Hepatocyte (in vitro differentiated cells): ENCODE measurements around the gene CLP1. TPM values are rescaled to one million over a fixed set of nuclear protein-coding genes. Genes with fewer than 3 reads are reported as not detected.

Source experiments
- DNase-seq: peaks from one replicate; pipeline ENCODE4 v3.0.0-alpha.2; 2016; ENCODE audit warnings: low spot score
- H2AFZ ChIP-seq: fragments of 200-600 bp; sonication (generic); 2 replicates; pipeline ENCODE4 v1.6.0; 2016; ENCODE audit warnings: antibody characterized with exemption, mild to moderate bottlenecking
- H3K27ac ChIP-seq: fragments of 200-600 bp; sonication (generic); 2 replicates; pipeline ENCODE4 v1.5.1; 2016; ENCODE audit warnings: mild to moderate bottlenecking
- H3K27me3 ChIP-seq: fragments of 200-600 bp; sonication (generic); 2 replicates; pipeline ENCODE4 v1.6.1; 2016
- H3K36me3 ChIP-seq: fragments of 200-600 bp; sonication (generic); replicated peaks from 2 replicates; pipeline ENCODE4 v1.5.1; 2016; ENCODE audit warnings: low read depth; ENCODE audit not compliant: insufficient read depth
- H3K4me1 ChIP-seq: fragments of 200-600 bp; sonication (generic); 2 replicates; pipeline ENCODE4 v1.5.1; 2016; ENCODE audit warnings: mild to moderate bottlenecking, moderate library complexity; ENCODE audit not compliant: insufficient read depth
- H3K4me2 ChIP-seq: fragments of 200-600 bp; sonication (generic); 2 replicates; pipeline ENCODE4 v1.6.0; 2016
- H3K4me3 ChIP-seq: fragments of 200-600 bp; sonication (generic); 2 replicates; pipeline ENCODE4 v1.5.1; 2016; ENCODE audit warnings: mild to moderate bottlenecking
- H3K79me2 ChIP-seq: fragments of 200-600 bp; sonication (generic); 2 replicates; pipeline ENCODE4 v1.6.0; 2017; ENCODE audit warnings: mild to moderate bottlenecking
- H3K9me2 ChIP-seq: fragments of 200-600 bp; sonication (generic); replicated peaks from 2 replicates; pipeline ENCODE4 v1.6.0; 2017; ENCODE audit warnings: mild to moderate bottlenecking; ENCODE audit not compliant: insufficient read depth
- H3K9me3 ChIP-seq: fragments of 200-600 bp; sonication (generic); 2 replicates; pipeline ENCODE4 v1.5.1; 2016; ENCODE audit warnings: low read depth, mild to moderate bottlenecking
- H4K20me1 ChIP-seq: fragments of 200-600 bp; sonication (generic); 2 replicates; pipeline ENCODE4 v1.6.0; 2016; ENCODE audit warnings: mild to moderate bottlenecking; ENCODE audit not compliant: insufficient read depth, poor library complexity, severe bottlenecking
- EZH2 ChIP-seq: fragments of 200-600 bp; sonication (generic); IDR thresholded peaks from 2 replicates; pipeline ENCODE4 v1.6.1; 2016; ENCODE audit warnings: antibody characterized with exemption, mild to moderate bottlenecking, borderline replicate concordance
- EZH2phosphoT487 ChIP-seq: fragments of 200-600 bp; sonication (generic); IDR thresholded peaks from one replicate; pipeline ENCODE4 v1.6.1; 2018; ENCODE audit warnings: antibody characterized with exemption, mild to moderate bottlenecking, low read depth, moderate library complexity; ENCODE audit not compliant: unreplicated experiment, severe bottlenecking
- WGBS: methylation state at CpG from one replicate; pipeline ENCODE4 v1.1.6; 2016; ENCODE audit warnings: low lambda C conversion rate; ENCODE audit errors: missing lambda C conversion rate; 5-methylcytosine and 5-hydroxymethylcytosine counted together
- polyA plus RNA-seq: library from polyadenylated mRNA; unstranded; fragments of >200 nt; fragmentation: Nextera tagmentation; extraction: Ambion mirVana; gene quantifications from 2 replicates; pipeline ENCODE4 v1.2.1, GENCODE V29; 2016
- total RNA-seq: library from RNA; depleted of rRNA; stranded (reverse); fragments of >200 nt; gene quantifications from 2 replicates; pipeline ENCODE4 v1.2.3, GENCODE V29; 2014
- TF ChIP-seq, protein P1 (sequence below): fragments of 200-600 bp; sonication (generic); IDR thresholded peaks from 2 replicates; pipeline ENCODE4 v1.5.1; 2016; ENCODE audit warnings: antibody characterized with exemption, mild to moderate bottlenecking; ENCODE audit not compliant: poor library complexity

Gene CLP1
- total and polyA plus RNA-seq, 2 experiments from 2014 or later, result 15.4 to 18.5 TPM

DNA sequence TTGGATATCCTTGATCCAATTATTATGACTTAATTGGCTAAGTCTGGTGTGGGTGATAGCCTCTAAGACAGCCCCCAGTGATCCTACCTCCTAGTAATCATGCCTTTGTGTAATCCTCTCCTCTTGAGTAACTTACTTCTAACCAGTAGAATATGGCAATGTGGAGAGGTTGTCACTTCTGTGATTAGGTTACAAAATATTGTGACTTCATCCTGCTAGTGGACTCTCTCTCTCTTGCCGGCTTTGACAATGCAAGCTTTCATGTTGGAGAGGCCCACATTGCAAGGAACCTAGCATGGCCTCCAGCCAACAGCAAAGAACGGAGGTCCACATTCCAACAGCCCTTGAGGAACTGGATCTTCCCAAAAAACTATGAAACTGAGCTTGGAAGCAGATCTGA lies 27.4 kb upstream of the CLP1 start:
- Histone ChIP-seq H3K27ac (no peak overlapping the region), H3K9me3 (no peaks in the 10 kb centered on the region), H3K9me2 (no peaks in the 10 kb centered on the region), H3K4me1 (no peaks in the 10 kb centered on the region), H2AFZ (no peak overlapping the region), H4K20me1 (no peaks in the 10 kb centered on the region), H3K79me2 (no peaks in the 10 kb centered on the region), H3K27me3 (no peaks in the 10 kb centered on the region), H3K36me3 (no peaks in the 10 kb centered on the region), H3K4me3 (no peak overlapping the region), H3K4me2 (no peak overlapping the region)
- no peak for DNase-seq
- no peak for TF ChIP-seq EZH2
- TF ChIP-seq EZH2phosphoT487, result no peak
- TF ChIP-seq, protein P1, sequence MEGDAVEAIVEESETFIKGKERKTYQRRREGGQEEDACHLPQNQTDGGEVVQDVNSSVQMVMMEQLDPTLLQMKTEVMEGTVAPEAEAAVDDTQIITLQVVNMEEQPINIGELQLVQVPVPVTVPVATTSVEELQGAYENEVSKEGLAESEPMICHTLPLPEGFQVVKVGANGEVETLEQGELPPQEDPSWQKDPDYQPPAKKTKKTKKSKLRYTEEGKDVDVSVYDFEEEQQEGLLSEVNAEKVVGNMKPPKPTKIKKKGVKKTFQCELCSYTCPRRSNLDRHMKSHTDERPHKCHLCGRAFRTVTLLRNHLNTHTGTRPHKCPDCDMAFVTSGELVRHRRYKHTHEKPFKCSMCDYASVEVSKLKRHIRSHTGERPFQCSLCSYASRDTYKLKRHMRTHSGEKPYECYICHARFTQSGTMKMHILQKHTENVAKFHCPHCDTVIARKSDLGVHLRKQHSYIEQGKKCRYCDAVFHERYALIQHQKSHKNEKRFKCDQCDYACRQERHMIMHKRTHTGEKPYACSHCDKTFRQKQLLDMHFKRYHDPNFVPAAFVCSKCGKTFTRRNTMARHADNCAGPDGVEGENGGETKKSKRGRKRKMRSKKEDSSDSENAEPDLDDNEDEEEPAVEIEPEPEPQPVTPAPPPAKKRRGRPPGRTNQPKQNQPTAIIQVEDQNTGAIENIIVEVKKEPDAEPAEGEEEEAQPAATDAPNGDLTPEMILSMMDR, result no peak
- WGBS, result 74% methylated on average over 2 of the region's 2 CpGs

DNA sequence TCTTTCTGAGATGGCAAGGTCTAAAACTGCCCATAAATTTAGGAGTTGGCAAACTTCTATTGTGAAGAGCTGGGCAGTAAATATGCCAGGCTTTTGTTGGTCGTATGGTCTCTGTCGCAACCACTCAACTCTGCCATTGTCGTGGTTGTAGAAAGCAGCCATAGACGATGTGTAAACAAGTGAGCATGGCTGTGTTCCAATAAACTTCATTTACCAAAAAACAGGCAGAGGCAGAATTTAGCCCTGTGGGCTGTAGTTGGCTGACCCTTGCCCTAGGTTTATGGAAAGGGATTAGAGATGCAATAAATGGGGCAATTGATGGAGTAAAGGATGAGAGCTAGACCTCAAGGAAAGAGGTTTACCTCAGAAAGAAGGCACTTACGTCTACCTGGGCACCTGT lies 25.4 kb upstream of the CLP1 start:
- H3K9me2 ChIP-seq, result no peaks in the 10 kb centered on the region
- TF ChIP-seq, protein P1, result no peak
- TF ChIP-seq EZH2phosphoT487, result no peak
- no peak for TF ChIP-seq EZH2
- H3K4me3 ChIP-seq, result no peak overlapping the region
- H3K36me3 ChIP-seq, result no peaks in the 10 kb centered on the region
- 49% methylated on average over 5 of the region's 5 CpGs for WGBS
- H3K4me2 ChIP-seq, result no peak overlapping the region
- no peaks in the 10 kb centered on the region for H3K27me3 ChIP-seq
- H3K4me1 ChIP-seq, result no peaks in the 10 kb centered on the region
- no peak overlapping the region for H2AFZ ChIP-seq
- no peaks in the 10 kb centered on the region for H3K9me3 ChIP-seq
- H4K20me1 ChIP-seq, result no peaks in the 10 kb centered on the region
- no peak overlapping the region for H3K27ac ChIP-seq
- DNase-seq, result no peak
- no peaks in the 10 kb centered on the region for H3K79me2 ChIP-seq

DNA sequence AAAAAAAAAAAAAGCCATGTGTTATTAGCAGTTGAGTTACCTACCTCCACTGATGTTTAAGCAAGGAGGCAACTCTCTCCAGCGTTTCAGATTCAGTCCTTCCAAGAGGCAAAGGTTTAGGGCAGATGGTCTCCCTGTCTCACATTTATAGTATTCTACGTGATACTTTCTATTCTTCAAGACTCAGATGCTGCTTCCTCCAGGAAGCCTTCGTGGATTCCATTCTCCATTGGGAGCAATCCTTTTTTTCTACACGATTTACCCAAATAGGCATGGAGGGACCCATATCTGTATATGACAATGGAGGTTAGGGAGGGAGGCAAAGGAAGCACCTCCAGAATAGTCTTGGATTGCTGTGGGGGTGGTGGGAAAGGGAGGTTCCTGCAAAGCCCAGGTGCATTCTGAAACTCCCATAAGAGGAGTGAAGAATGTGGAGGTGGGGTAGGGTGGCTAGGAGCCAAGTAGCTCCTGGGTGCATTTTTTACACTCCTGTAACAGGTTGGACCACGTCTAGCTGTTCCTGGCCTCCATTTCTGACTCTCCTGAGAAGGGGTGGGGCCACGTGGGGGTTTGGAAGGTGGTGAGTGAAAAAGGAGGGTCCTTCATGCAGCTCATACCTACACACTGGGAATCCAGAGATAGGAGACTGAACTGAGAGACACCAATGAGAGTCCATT lies 24.0 kb upstream of the CLP1 start:
- Histone ChIP-seq H3K27ac (no peak overlapping the region), H4K20me1 (no peaks in the 10 kb centered on the region), H2AFZ (no peak overlapping the region), H3K79me2 (peaks cover 3% of the 10 kb centered on the region), H3K4me3 (no peak overlapping the region), H3K9me3 (no peaks in the 10 kb centered on the region), H3K36me3 (no peaks in the 10 kb centered on the region), H3K27me3 (no peaks in the 10 kb centered on the region), H3K9me2 (no peaks in the 10 kb centered on the region), H3K4me2 (no peak overlapping the region), H3K4me1 (no peaks in the 10 kb centered on the region)
- no peak for DNase-seq
- 89% methylated on average over 6 of the region's 6 CpGs for WGBS
- TF ChIP-seq, protein P1, result no peak
- TF ChIP-seq EZH2phosphoT487, result no peak
- no peak for TF ChIP-seq EZH2
